Testis (tissue), 2 donors: ENCODE data around the gene PPP2R2D.

Experiments
- CTCF ChIP-seq, 3 experiments: fragments of 450-650 bp in 2 of 3; fragments of 200-600 bp in 1 of 3; sonication (generic) in 1 of 3; IDR thresholded peaks; one replicate each; pipeline ENCODE4 v1.5.1; 2016 to 2019; ENCODE audit warnings: antibody characterized with exemption in 3 of 3, mild to moderate bottlenecking in 2 of 3, moderate library complexity in 1 of 3
- POLR2A ChIP-seq: fragments of 450-650 bp; IDR thresholded peaks from one replicate; pipeline ENCODE4 v1.6.1; 2017; ENCODE audit warnings: antibody characterized with exemption, mild to moderate bottlenecking, moderate library complexity

GRCh38 chr10:131982796-131983195 is 82.0 kb downstream of the PPP2R2D start:
- TF ChIP-seq CTCF (IDR thresholded peaks at IDR 0.05), result no peak
- no peak for TF ChIP-seq POLR2A
